HCT116 (cell line): ENCODE results near the gene CELF4. TPM values are rescaled to one million over a fixed set of nuclear protein-coding genes. Genes with fewer than 3 reads are reported as not detected.
A peak's percentile ranks its signal among the peaks of the same experiment; 100 is the strongest.

Experiments
- ATAC-seq: fragments of 200-7000 bp; cut with Tn5 transposase; 2 replicates; pipeline ENCODE4 v1.9.1; 2020; ENCODE audit warnings: mild to moderate bottlenecking, moderate library complexity
- BruUV-seq: library from RNA; stranded (reverse); fragments of 400-500 nt; replicated peaks from 2 replicates; lab custom pipeline; 2021; lab: Mats Ljungman, UMichigan
- CTCF ChIA-PET: fragments of 300-600 bp; sonication (Branson Sonifier 250); formaldehyde crosslinking; loops from one replicate; lab custom pipeline; 2021; ENCODE audit warnings: antibody characterized with exemption; lab: Charles Lee
- POLR2A ChIA-PET: fragments of 300-600, 350-600 bp; sonication (Branson Sonifier 250); formaldehyde crosslinking; loops from one replicate; lab custom pipeline; 2021; ENCODE audit warnings: antibody characterized with exemption; lab: Charles Lee
- RAD21 ChIA-PET, 2 experiments: fragments of 300-600 bp; sonication (Branson Sonifier 250); formaldehyde crosslinking; loops; one replicate each; lab custom pipeline; 2023; ENCODE audit warnings: low total read pairs in 2 of 2; ENCODE audit not compliant: uncharacterized antibody in 2 of 2, unreplicated experiment in 2 of 2, low non-redundant PET in 1 of 2; lab: Charles Lee
- DNase-seq: peaks from one replicate; pipeline ENCODE4 v3.0.0-alpha.2; 2010; ENCODE audit warnings: low read depth, low spot score
- H2AFZ ChIP-seq: fragments of 200-600 bp; shearing (Covaris generic), sonication (generic); 2 replicates; pipeline ENCODE4 v1.6.1; 2017; ENCODE audit warnings: low read depth, mixed run types, mixed read lengths, antibody characterized with exemption, low read length; ENCODE audit not compliant: poor library complexity, severe bottlenecking
- H3K27ac ChIP-seq: 2 replicates; pipeline ENCODE4 v1.5.1; 2012; ENCODE audit warnings: low read depth, low read length
- H3K27me3 ChIP-seq: fragments of 200-600 bp; sonication (generic); 2 replicates; pipeline ENCODE4 v1.6.1; 2016; ENCODE audit warnings: mixed run types, low read length, mixed read lengths; ENCODE audit not compliant: insufficient read depth
- H3K36me3 ChIP-seq, 2 experiments: fragments of 200-500 bp in 1 of 2; fragments of 200-600 bp in 1 of 2; sonication (Bioruptor generic) in 1 of 2; sonication (generic) in 1 of 2; 2 replicates each; pipeline versions ENCODE4 v1.5.1 to v1.6.1; 2014 to 2016; ENCODE audit warnings: low read length in 2 of 2, inconsistent platforms in 1 of 2, mixed read lengths in 1 of 2, mixed run types in 1 of 2; ENCODE audit not compliant: insufficient read depth in 2 of 2, control insufficient read depth in 1 of 2
- H3K4me1 ChIP-seq, 2 experiments: fragments of 200-600 bp in 1 of 2; sonication (generic) in 1 of 2; 2 replicates each; pipeline versions ENCODE4 v1.5.1 to v1.6.1; 2012 to 2017; ENCODE audit warnings: low read length in 2 of 2, inconsistent platforms in 1 of 2, mild to moderate bottlenecking in 1 of 2, mixed read lengths in 1 of 2, mixed run types in 1 of 2, moderate library complexity in 1 of 2; ENCODE audit not compliant: insufficient read depth in 2 of 2, control insufficient read depth in 1 of 2
- H3K4me2 ChIP-seq: fragments of 200-600 bp; sonication (generic); 2 replicates; pipeline ENCODE4 v1.6.1; 2017; ENCODE audit warnings: mixed run types, low read length, mixed read lengths
- H3K4me3 ChIP-seq, 2 experiments: fragments of 200-600 bp in 1 of 2; sonication (generic) in 1 of 2; replicated peaks in 1 of 2; 2 replicates each; pipeline ENCODE4 v1.5.1; 2011 to 2016; ENCODE audit warnings: low read length in 2 of 2, control low read depth in 1 of 2, low read depth in 1 of 2, mild to moderate bottlenecking in 1 of 2, mixed read lengths in 1 of 2, mixed run types in 1 of 2
- H3K79me2 ChIP-seq: fragments of 200-600 bp; sonication (generic); 2 replicates; pipeline ENCODE4 v1.6.1; 2017; ENCODE audit warnings: mild to moderate bottlenecking, mixed run types, low read length, moderate library complexity, mixed read lengths; ENCODE audit not compliant: insufficient read depth
- H3K9ac ChIP-seq: fragments of 200-600 bp; sonication (generic); 2 replicates; pipeline ENCODE4 v1.6.1; 2016; ENCODE audit warnings: low read length, mixed read lengths
- H3K9me2 ChIP-seq: fragments of 200-600 bp; sonication (generic), shearing (Covaris generic); 2 replicates; pipeline ENCODE4 v1.6.1; 2017; ENCODE audit warnings: mixed run types, mild to moderate bottlenecking, moderate library complexity; ENCODE audit not compliant: insufficient read depth
- H3K9me3 ChIP-seq, 2 experiments: fragments of 200-500 bp in 1 of 2; fragments of 200-600 bp in 1 of 2; sonication (Bioruptor generic) in 1 of 2; sonication (generic) in 1 of 2; 2 replicates each; pipeline ENCODE4 v1.6.1; 2014 to 2017; ENCODE audit warnings: low read length in 2 of 2, mixed read lengths in 2 of 2, inconsistent platforms in 1 of 2, low read depth in 1 of 2, mild to moderate bottlenecking in 1 of 2, mixed run types in 1 of 2, moderate library complexity in 1 of 2; ENCODE audit not compliant: control insufficient read depth in 1 of 2, insufficient read depth in 1 of 2
- H4K20me1 ChIP-seq: fragments of 200-600 bp; sonication (generic), shearing (Covaris generic); 2 replicates; pipeline ENCODE4 v1.6.1; 2017; ENCODE audit warnings: mixed run types, mild to moderate bottlenecking, moderate library complexity; ENCODE audit not compliant: insufficient read depth
- CEBPB ChIP-seq: IDR thresholded peaks from 2 replicates; pipeline ENCODE4 v1.6.1; 2012; ENCODE audit warnings: low read depth
- EGR1 ChIP-seq: IDR thresholded peaks from 2 replicates; pipeline ENCODE4 v1.6.1; 2012; ENCODE audit warnings: low read depth
- EZH2 ChIP-seq: fragments of 200-600 bp; sonication (generic); IDR thresholded peaks from 2 replicates; pipeline ENCODE4 v1.6.1; 2017; ENCODE audit warnings: antibody characterized with exemption, mixed run types
- EZH2phosphoT487 ChIP-seq: fragments of 200-600 bp; IDR thresholded peaks from 2 replicates; pipeline ENCODE4 v1.6.1; 2018; ENCODE audit warnings: antibody characterized with exemption, borderline replicate concordance
- JUND ChIP-seq: IDR thresholded peaks from 2 replicates; pipeline ENCODE4 v1.6.1; 2012
- POLR2A ChIP-seq: IDR thresholded peaks from 2 replicates; pipeline ENCODE4 v1.7.0; 2011; ENCODE audit warnings: borderline replicate concordance; ENCODE audit not compliant: insufficient read depth, insufficient read length; ENCODE audit errors: extremely low read depth
- POLR2AphosphoS5 ChIP-seq: IDR thresholded peaks from 2 replicates; pipeline ENCODE4 v1.6.1; 2011; ENCODE audit warnings: mild to moderate bottlenecking, low read depth, low read length, moderate library complexity
- RAD21 ChIP-seq: IDR thresholded peaks from 2 replicates; pipeline ENCODE4 v1.6.1; 2012; ENCODE audit warnings: low read depth, mild to moderate bottlenecking
- SP1 ChIP-seq: IDR thresholded peaks from 2 replicates; pipeline ENCODE4 v1.6.1; 2012; ENCODE audit warnings: low read depth
- SRF ChIP-seq: IDR thresholded peaks from 2 replicates; pipeline ENCODE4 v1.6.1; 2012; ENCODE audit warnings: low read depth
- ZFX ChIP-seq: fragments of 450-650 bp; IDR thresholded peaks from 2 replicates; pipeline ENCODE4 v1.6.1; 2017
- intact Hi-C: fragments of 100-400 bp; cut with micrococcal nuclease; formaldehyde crosslinking; loops from 2 replicates; pipeline ENCODE4 v1.10.0; 2022
- total RNA-seq: library from RNA; stranded (reverse); gene quantifications from one replicate; pipeline ENCODE4 v1.2.1, GENCODE V29; 2021; ENCODE audit not compliant: unreplicated experiment

CELF4 gene
- total RNA-seq, 1 experiment from 2014 or later = not detected

GRCh38 chr18:37225279-37225678 lies 340.3 kb downstream of the CELF4 start:
- CTCF ChIA-PET = no interaction called here
- no TSS peak for BruUV-seq
- intact Hi-C loops = no loop called here

DNA sequence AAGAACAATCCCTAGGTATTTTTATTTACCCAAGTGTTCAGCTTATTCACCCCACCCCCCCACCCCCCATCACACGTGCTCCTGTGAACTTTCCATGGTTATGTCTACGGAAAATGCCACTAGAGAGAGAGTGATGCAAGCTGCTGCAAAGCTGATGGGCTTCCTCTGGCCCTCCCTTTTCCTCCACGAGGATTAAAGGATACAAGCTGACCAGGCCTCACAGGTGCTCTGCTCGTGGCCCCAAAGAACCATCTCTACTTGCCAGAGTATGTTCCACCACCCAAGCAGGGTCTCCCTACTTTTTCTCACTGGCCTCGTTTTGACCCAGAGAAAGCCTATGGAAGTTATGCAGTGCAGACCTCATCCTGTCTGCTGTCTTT lies 342.6 kb downstream of the CELF4 start:
- H3K4me1 ChIP-seq = no peaks in the 10 kb centered on the region
- RAD21 ChIA-PET = no interaction called here
- no peak for ATAC-seq
- H3K27ac ChIP-seq = no peak overlapping the region
- TF ChIP-seq ZFX (no peak), CEBPB (peak; percentile 40; the same call in 1 of the 2 replicates)
- TF ChIP-seq, all 23 proteins: peak for 1
- no peak overlapping the region for H2AFZ ChIP-seq
- H3K9ac ChIP-seq = no peak overlapping the region
- no TSS peak for BruUV-seq
- peak; percentile 4 for DNase-seq
- no peaks in the 10 kb centered on the region for H3K36me3 ChIP-seq
- no peak overlapping the region for H3K4me3 ChIP-seq
- ChIA-PET POLR2A (no interaction called here), CTCF (no interaction called here)
- no peaks in the 10 kb centered on the region for H4K20me1 ChIP-seq
- no peak overlapping the region for H3K4me2 ChIP-seq
- H3K27me3 ChIP-seq = no peaks in the 10 kb centered on the region
- intact Hi-C loops = no loop called here
- no peaks in the 10 kb centered on the region for H3K9me2 ChIP-seq
- H3K79me2 ChIP-seq = no peaks in the 10 kb centered on the region
- no peaks in the 10 kb centered on the region for H3K9me3 ChIP-seq

More at GRCh38 chr18:37225279-37225678, 340.3 kb downstream of the CELF4 start:
- no peaks in the 10 kb centered on the region for H3K27me3 ChIP-seq
- no peak for DNase-seq
- TF ChIP-seq POLR2A = no peak
- no peak for TF ChIP-seq EZH2phosphoT487
- TF ChIP-seq SRF = no peak
- no peak for TF ChIP-seq RAD21
- no peak for TF ChIP-seq JUND
- TF ChIP-seq SP1 = no peak
- no peak for TF ChIP-seq EGR1
- TF ChIP-seq POLR2AphosphoS5 = no peak
- no peak for TF ChIP-seq EZH2
- H2AFZ ChIP-seq = no peak overlapping the region
- H3K36me3 ChIP-seq = no peaks in the 10 kb centered on the region
- no peaks in the 10 kb centered on the region for H4K20me1 ChIP-seq
- H3K4me1 ChIP-seq = no peaks in the 10 kb centered on the region
- no peak for ATAC-seq
- H3K79me2 ChIP-seq = no peaks in the 10 kb centered on the region
- H3K9me2 ChIP-seq = no peaks in the 10 kb centered on the region
- no peak overlapping the region for H3K27ac ChIP-seq
- no peaks in the 10 kb centered on the region for H3K9me3 ChIP-seq
- no peak overlapping the region for H3K4me2 ChIP-seq
- RAD21 ChIA-PET = no interaction called here
- POLR2A ChIA-PET = no interaction called here
- H3K9ac ChIP-seq = no peak overlapping the region
- H3K4me3 ChIP-seq = no peak overlapping the region
